Heart left ventricle (tissue), 13 donors: ENCODE measurements around the gene MARCHF2.

Experiments
- POLR2A ChIP-seq, 2 donors: fragments of 450-650 bp; IDR thresholded peaks; one replicate each; pipeline ENCODE4 v1.6.1; 2017; ENCODE audit warnings: antibody characterized with exemption in 2 of 2, mild to moderate bottlenecking in 2 of 2, moderate library complexity in 2 of 2
- TF ChIP-seq, protein P1 (sequence below), 12 donors: fragments of 200-600 bp; sonication (generic) in 4 of 12; IDR thresholded peaks; one replicate each; pipeline versions ENCODE4 v1.5.0 to v1.8.0; 2018 to 2022; ENCODE audit warnings: antibody characterized with exemption in 12 of 12, mild to moderate bottlenecking in 5 of 12
- donor health status: ischemic (EF 13 %, LVEDD 7.1; RV severe dilation, severe dysfunction).
- donor health status: DM: no; HTN: yes; CAD: no.
- donor health status: DM: no; HTN: no; CAD: no.
- donor health status: ischemic (EF 25% LVEDD 6.9; RV normal size, moderate dysfunction).
- donor health status: ischemic (EF 25% LVEDD 5.7; RV mildly dilated, moderate dysfunction).
- donor health status: ischemic (EF 35%, LVEDD 5.7; RV mildly dilated, moderate dysfunction).
- donor health status: nonischemic (EF 11% LVEDD 7.7; RV severe dilation, severe dysfunction).
- donor health status: DM: yes; HTN: yes; CAD: no.
- donor health status: PGD.
- donor health status: ischemic (EF 29% LVEDD 5.4; RV normal size, mild dysfunction).
- donor health status: nonischemic (EF 23%, LVEDD 6.1; RV moderate dilation, normal function).

DNA sequence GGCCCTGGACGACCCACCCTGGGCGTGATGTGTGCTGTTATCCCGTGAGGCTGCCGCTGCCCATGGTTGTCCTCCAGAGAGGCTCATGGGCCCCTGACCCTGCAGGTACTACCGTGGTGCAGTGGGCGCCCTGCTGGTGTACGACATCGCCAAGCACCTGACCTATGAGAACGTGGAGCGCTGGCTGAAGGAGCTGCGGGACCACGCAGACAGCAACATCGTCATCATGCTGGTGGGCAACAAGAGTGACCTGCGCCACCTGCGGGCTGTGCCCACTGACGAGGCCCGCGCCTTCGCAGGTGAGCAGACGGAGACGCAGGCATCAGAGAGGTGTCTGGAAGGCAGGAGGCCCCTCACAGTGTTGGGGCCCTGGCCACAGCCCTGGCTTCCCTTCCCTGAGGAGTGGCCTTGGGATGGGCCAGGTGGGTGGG is 11.1 kb upstream of the MARCHF2 start:
- TF ChIP-seq, protein P1, sequence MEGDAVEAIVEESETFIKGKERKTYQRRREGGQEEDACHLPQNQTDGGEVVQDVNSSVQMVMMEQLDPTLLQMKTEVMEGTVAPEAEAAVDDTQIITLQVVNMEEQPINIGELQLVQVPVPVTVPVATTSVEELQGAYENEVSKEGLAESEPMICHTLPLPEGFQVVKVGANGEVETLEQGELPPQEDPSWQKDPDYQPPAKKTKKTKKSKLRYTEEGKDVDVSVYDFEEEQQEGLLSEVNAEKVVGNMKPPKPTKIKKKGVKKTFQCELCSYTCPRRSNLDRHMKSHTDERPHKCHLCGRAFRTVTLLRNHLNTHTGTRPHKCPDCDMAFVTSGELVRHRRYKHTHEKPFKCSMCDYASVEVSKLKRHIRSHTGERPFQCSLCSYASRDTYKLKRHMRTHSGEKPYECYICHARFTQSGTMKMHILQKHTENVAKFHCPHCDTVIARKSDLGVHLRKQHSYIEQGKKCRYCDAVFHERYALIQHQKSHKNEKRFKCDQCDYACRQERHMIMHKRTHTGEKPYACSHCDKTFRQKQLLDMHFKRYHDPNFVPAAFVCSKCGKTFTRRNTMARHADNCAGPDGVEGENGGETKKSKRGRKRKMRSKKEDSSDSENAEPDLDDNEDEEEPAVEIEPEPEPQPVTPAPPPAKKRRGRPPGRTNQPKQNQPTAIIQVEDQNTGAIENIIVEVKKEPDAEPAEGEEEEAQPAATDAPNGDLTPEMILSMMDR (IDR thresholded peaks at IDR 0.05) = no peak
- no peak for TF ChIP-seq POLR2A (IDR thresholded peaks at IDR 0.05)
